ENCODE measurements around the gene HES5. TPM values are rescaled to one million over a fixed set of nuclear protein-coding genes. Genes with fewer than 3 reads are reported as not detected.

HES5 gene
- total and polyA plus RNA-seq, 2 experiments from 2014 or later, result not detected

GRCh38 chr1:2488688-2489087 lies 41.4 kb downstream of the HES5 start:
- no peak overlapping the region for H2AFZ ChIP-seq
- DNase-seq, result no peak
- H3K27me3 ChIP-seq (replicated peaks; ENCODE audit: insufficient read depth), result peaks cover 7% of the 10 kb centered on the region; the same call in 1 of the 2 replicates
- no peak overlapping the region for H3K9ac ChIP-seq
- no peak overlapping the region for H3K4me3 ChIP-seq
- H3K4me2 ChIP-seq (ENCODE audit: unreplicated experiment), result no peak overlapping the region
- no peaks in the 10 kb centered on the region for H3K4me1 ChIP-seq (ENCODE audit: insufficient read depth)
- no peaks in the 10 kb centered on the region for H3K36me3 ChIP-seq (ENCODE audit: low read depth)
- no peaks in the 10 kb centered on the region for H3F3A ChIP-seq (ENCODE audit: insufficient read depth)
- no peak for TF ChIP-seq EZH2 (IDR thresholded peaks at IDR 0.05; ENCODE audit: insufficient read depth, poor library complexity, severe bottlenecking)
- no peak for TF ChIP-seq EZH2phosphoT487 (IDR thresholded peaks at IDR 0.05; ENCODE audit: insufficient read depth, low read depth)
- no peaks in the 10 kb centered on the region for H3K9me2 ChIP-seq (ENCODE audit: insufficient read depth)
- 35 to 49% methylated on average over 2 of the region's 2 CpGs for WGBS, 2 experiments (ENCODE audit: low coverage in 1 of 2, low lambda C conversion rate in 2 of 2, missing lambda C conversion rate in 2 of 2)
- no peaks in the 10 kb centered on the region for H3K9me3 ChIP-seq (ENCODE audit: low read depth)
- no peaks in the 10 kb centered on the region for H3K79me2 ChIP-seq (ENCODE audit: insufficient read depth)
- no peak overlapping the region for H3K27ac ChIP-seq
- no peaks in the 10 kb centered on the region for H4K20me1 ChIP-seq (ENCODE audit: insufficient read depth)
- in situ Hi-C loops (cut with MboI), result no loop called here

- H3K4me3 ChIP-seq, result no peak overlapping the region
Observed at GRCh38 chr1:2486558-2486957, 43.5 kb downstream of the HES5 start.

GRCh38 chr1:2486041-2486440 lies 44.0 kb downstream of the HES5 start:
- Histone ChIP-seq H3K4me3 (no peak overlapping the region), H3K9ac (no peak overlapping the region), H3K36me3 (ENCODE audit: low read depth) (no peaks in the 10 kb centered on the region), H3K27ac (no peak overlapping the region), H3F3A (ENCODE audit: insufficient read depth) (no peaks in the 10 kb centered on the region), H3K4me2 (ENCODE audit: unreplicated experiment) (no peak overlapping the region), H3K4me1 (ENCODE audit: insufficient read depth) (no peaks in the 10 kb centered on the region), H4K20me1 (ENCODE audit: insufficient read depth) (no peaks in the 10 kb centered on the region), H3K79me2 (ENCODE audit: insufficient read depth) (no peaks in the 10 kb centered on the region), H3K9me2 (ENCODE audit: insufficient read depth) (no peaks in the 10 kb centered on the region), H3K27me3 (replicated peaks; ENCODE audit: insufficient read depth) (no peaks in the 10 kb centered on the region), H3K9me3 (ENCODE audit: low read depth) (no peaks in the 10 kb centered on the region), H2AFZ (no peak overlapping the region)
- TF ChIP-seq EZH2phosphoT487 (IDR thresholded peaks at IDR 0.05; ENCODE audit: insufficient read depth, low read depth) (no peak), EZH2 (IDR thresholded peaks at IDR 0.05; ENCODE audit: insufficient read depth, poor library complexity, severe bottlenecking) (no peak)
- in situ Hi-C loops (cut with MboI), result no loop called here
- no peak for DNase-seq
- WGBS, 2 experiments (ENCODE audit: low coverage in 1 of 2, low lambda C conversion rate in 2 of 2, missing lambda C conversion rate in 2 of 2), result 49 to 50% methylated on average over 4 of the region's 4 CpGs

More at GRCh38 chr1:2486558-2486957, 43.5 kb downstream of the HES5 start:
- no peak overlapping the region for H3K4me2 ChIP-seq (ENCODE audit: unreplicated experiment)
- no peaks in the 10 kb centered on the region for H3K27me3 ChIP-seq (replicated peaks; ENCODE audit: insufficient read depth)
- no peaks in the 10 kb centered on the region for H3K9me2 ChIP-seq (ENCODE audit: insufficient read depth)
- no peaks in the 10 kb centered on the region for H3K9me3 ChIP-seq (ENCODE audit: low read depth)
- DNase-seq, result no peak
- WGBS, 2 experiments (ENCODE audit: low coverage in 1 of 2, low lambda C conversion rate in 2 of 2, missing lambda C conversion rate in 2 of 2), result 56 to 64% methylated on average over 4 to 9 of the region's 9 CpGs
- no peaks in the 10 kb centered on the region for H3K4me1 ChIP-seq (ENCODE audit: insufficient read depth)
- no peaks in the 10 kb centered on the region for H3K36me3 ChIP-seq (ENCODE audit: low read depth)
- no peaks in the 10 kb centered on the region for H3K79me2 ChIP-seq (ENCODE audit: insufficient read depth)
- H4K20me1 ChIP-seq (ENCODE audit: insufficient read depth), result no peaks in the 10 kb centered on the region
- no peak overlapping the region for H3K9ac ChIP-seq
- in situ Hi-C loops (cut with MboI), result no loop called here
- H3F3A ChIP-seq (ENCODE audit: insufficient read depth), result no peaks in the 10 kb centered on the region
- H2AFZ ChIP-seq, result no peak overlapping the region
- TF ChIP-seq EZH2 (IDR thresholded peaks at IDR 0.05; ENCODE audit: insufficient read depth, poor library complexity, severe bottlenecking) (no peak), EZH2phosphoT487 (IDR thresholded peaks at IDR 0.05; ENCODE audit: insufficient read depth, low read depth) (no peak)
- no peak overlapping the region for H3K27ac ChIP-seq

GRCh38 chr1:2483970-2484369 lies 46.1 kb downstream of the HES5 start:
- H3K79me2 ChIP-seq (ENCODE audit: insufficient read depth), result no peaks in the 10 kb centered on the region
- in situ Hi-C loops (cut with MboI), result no loop called here

GRCh38 chr1:2483026-2483425 lies 47.0 kb downstream of the HES5 start:
- Histone ChIP-seq H3K4me1 (ENCODE audit: insufficient read depth) (no peaks in the 10 kb centered on the region), H3K79me2 (ENCODE audit: insufficient read depth) (no peaks in the 10 kb centered on the region), H3K9ac (no peak overlapping the region), H3K4me2 (ENCODE audit: unreplicated experiment) (no peak overlapping the region), H3K4me3 (no peak overlapping the region), H3K27ac (no peak overlapping the region), H3K9me3 (ENCODE audit: low read depth) (no peaks in the 10 kb centered on the region), H4K20me1 (ENCODE audit: insufficient read depth) (no peaks in the 10 kb centered on the region), H2AFZ (no peak overlapping the region), H3K36me3 (ENCODE audit: low read depth) (no peaks in the 10 kb centered on the region), H3F3A (ENCODE audit: insufficient read depth) (no peaks in the 10 kb centered on the region), H3K9me2 (ENCODE audit: insufficient read depth) (no peaks in the 10 kb centered on the region), H3K27me3 (replicated peaks; ENCODE audit: insufficient read depth) (no peaks in the 10 kb centered on the region)
- DNase-seq, result no peak
- in situ Hi-C loops (cut with MboI), result no loop called here
- TF ChIP-seq EZH2phosphoT487 (IDR thresholded peaks at IDR 0.05; ENCODE audit: insufficient read depth, low read depth), result no peak
- no peak for TF ChIP-seq EZH2 (IDR thresholded peaks at IDR 0.05; ENCODE audit: insufficient read depth, poor library complexity, severe bottlenecking)
- WGBS, 2 experiments (ENCODE audit: low coverage in 1 of 2, low lambda C conversion rate in 2 of 2, missing lambda C conversion rate in 2 of 2), result 62 to 63% methylated on average over 13 of the region's 13 CpGs

More at GRCh38 chr1:2483970-2484369, 46.1 kb downstream of the HES5 start:
- no peak overlapping the region for H3K4me3 ChIP-seq
- H3K9me2 ChIP-seq (ENCODE audit: insufficient read depth), result no peaks in the 10 kb centered on the region
- TF ChIP-seq EZH2 (IDR thresholded peaks at IDR 0.05; ENCODE audit: insufficient read depth, poor library complexity, severe bottlenecking) (no peak), EZH2phosphoT487 (IDR thresholded peaks at IDR 0.05; ENCODE audit: insufficient read depth, low read depth) (no peak)
- H3K4me1 ChIP-seq (ENCODE audit: insufficient read depth), result no peaks in the 10 kb centered on the region
- 73 to 81% methylated on average over 7 to 16 of the region's 16 CpGs for WGBS, 2 experiments (ENCODE audit: low coverage in 1 of 2, low lambda C conversion rate in 2 of 2, missing lambda C conversion rate in 2 of 2)
- H3K27me3 ChIP-seq (replicated peaks; ENCODE audit: insufficient read depth), result no peaks in the 10 kb centered on the region
- no peak overlapping the region for H3K9ac ChIP-seq
- H3F3A ChIP-seq (ENCODE audit: insufficient read depth), result no peaks in the 10 kb centered on the region
- H3K36me3 ChIP-seq (ENCODE audit: low read depth), result no peaks in the 10 kb centered on the region
- DNase-seq, result no peak
- H3K4me2 ChIP-seq (ENCODE audit: unreplicated experiment), result no peak overlapping the region
- no peak overlapping the region for H3K27ac ChIP-seq
- no peaks in the 10 kb centered on the region for H4K20me1 ChIP-seq (ENCODE audit: insufficient read depth)
- H2AFZ ChIP-seq, result no peak overlapping the region
- no peaks in the 10 kb centered on the region for H3K9me3 ChIP-seq (ENCODE audit: low read depth)

All from GM23248 (cell line).